Activated CD4-positive, alpha-beta T cell treated with anti-CD3 and anti-CD28 coated beads, Interleukin-2, Interleukin-4, amounts not matched to agents 100 ng/mL and 50 ng/mL, durations not matched to agents 16 hours and 8 hours (primary cell): ENCODE results near the gene SNX13.
"Not testable (repeated sequence)": the region's sequence is repeated elsewhere in the genome, so short reads cannot be mapped to it uniquely, and the experiment has no call there.

ENCODE experiments used
- DNase-seq: peaks from one replicate; pipeline ENCODE4 v3.0.0-alpha.2; 2020; ENCODE audit warnings: low spot score

SNX13 gene

DNA sequence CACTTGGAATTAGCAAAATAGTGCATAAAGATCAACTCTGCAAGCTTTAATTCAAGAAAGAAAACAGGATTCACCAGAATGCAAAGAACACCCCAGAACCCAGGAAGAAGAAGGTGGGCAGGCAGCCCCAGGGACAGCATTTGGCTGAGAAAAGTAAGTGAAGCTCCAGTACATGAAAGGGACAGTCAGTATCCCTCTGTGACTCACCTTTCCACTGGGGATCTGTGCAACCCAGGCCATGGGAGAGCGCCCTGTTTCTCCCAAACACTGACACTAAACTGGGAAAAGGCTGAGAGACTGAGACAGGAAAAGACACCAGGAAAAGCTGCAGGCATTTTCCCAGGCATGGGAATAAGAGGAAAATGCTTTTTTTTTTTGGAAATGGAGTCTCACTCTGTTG lies 28.2 kb downstream of the SNX13 start:
- no peak for DNase-seq

DNA sequence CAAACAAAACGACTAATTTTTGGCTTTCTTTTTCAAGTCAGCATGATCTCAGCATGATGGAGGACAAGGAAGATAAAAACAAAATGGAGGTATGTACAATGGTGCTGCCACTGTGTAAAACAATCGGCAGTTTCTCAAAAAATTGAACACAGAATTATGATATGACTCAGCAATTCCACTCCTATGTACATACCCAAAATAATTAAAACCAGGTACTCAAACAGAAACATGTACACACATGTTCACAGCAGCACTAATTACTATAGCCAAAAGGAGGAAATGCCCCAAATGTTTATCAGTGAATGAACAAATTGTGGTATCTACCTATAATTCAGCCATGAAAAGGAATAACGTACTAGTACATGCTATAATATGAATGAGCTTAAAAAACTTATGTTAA lies 29.9 kb downstream of the SNX13 start:
- DNase-seq, result peak; percentile 24

DNA sequence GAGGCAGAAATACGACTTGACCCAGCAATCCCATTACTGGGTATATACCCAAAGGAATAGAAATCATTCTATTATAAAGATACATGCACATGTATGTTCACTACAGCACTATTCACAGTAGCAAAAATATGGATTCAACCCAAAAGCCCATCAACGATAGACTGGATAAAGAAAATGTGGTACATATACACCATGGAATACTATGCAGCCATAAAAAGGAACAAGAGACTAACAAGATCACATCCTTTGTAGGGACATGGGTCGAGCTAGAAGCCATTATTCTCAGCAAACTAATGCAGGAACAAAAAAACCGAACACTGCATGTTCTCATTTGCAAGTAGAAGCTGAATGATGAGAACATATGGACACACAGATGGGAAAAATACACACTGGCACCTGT lies 31.0 kb downstream of the SNX13 start:
- not testable (repeated sequence) for DNase-seq

DNA sequence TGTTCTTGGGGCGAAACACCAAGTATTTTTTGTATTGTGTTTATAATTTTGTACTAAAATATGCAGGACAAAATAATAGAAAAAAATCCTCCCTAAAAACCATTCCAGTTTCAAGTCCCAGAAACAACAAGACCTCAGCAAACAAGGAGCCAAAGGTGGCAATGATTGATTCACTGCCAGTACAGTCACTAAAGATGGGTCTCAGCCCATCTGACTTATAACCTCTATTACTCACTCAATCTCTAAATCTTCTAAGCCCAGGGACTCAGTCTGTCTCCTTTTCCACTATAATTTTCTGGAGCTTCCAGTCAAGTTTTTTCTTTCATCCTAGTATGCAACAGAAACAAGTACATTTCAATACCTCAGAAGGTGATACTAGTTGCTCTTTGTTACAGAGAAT lies 33.3 kb downstream of the SNX13 start:
- no peak for DNase-seq

DNA sequence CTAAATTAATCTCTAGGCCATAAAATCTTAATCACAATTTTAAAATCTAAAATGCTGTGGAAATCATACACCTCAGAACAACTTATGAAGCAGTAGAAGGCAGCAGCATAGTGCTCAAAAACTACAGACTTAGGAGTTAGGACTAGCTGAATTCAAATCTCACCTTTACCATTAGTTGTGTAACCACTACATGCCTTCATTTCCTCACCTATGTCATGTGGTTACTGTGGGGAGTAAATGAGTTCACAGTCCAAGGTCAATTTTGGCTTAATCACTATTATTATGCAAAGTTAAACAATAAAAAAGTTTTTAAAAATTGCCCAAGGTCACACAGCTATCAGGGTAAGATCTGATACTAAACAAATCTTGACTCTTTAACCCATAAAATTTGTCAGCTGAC lies 37.0 kb downstream of the SNX13 start:
- no peak for DNase-seq

DNA sequence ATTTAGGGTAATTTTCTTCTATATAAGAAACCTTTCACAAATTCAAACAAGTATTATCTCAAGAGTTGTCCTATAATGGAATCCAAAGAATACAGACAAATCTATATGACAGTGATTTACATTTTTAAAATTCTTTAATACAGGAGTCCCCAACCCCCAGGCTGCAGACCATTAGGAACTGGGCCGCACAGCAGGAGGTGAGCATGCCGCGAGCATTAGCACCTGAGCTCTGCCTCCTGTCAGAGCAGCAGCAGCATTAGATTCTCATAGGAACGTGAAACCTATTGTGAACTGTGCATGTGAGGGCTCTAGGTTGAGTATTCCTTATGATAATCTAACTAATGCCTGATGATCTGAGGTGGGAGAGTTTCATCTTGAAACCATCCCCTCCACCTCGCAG lies 37.7 kb downstream of the SNX13 start:
- no peak for DNase-seq

DNA sequence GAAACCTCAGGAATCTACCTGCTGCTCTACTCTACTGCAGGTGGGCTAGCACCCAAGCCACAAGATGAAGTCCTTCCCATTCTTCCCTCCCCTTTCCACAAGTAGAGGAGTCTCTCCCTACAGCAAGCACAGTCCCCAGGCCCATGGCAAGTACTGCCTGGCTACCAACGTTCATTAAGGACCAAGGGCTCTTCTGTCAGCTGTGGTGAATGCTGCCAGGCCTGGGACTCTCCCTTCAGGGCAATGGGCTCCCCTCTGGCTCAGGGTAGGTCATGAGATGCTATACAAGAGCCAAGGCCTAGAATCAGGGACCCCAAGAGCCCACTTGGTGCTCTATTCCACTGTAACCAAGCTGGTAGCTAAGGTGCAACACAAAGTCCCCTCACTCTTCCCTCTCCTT lies 39.8 kb downstream of the SNX13 start:
- no peak for DNase-seq

DNA sequence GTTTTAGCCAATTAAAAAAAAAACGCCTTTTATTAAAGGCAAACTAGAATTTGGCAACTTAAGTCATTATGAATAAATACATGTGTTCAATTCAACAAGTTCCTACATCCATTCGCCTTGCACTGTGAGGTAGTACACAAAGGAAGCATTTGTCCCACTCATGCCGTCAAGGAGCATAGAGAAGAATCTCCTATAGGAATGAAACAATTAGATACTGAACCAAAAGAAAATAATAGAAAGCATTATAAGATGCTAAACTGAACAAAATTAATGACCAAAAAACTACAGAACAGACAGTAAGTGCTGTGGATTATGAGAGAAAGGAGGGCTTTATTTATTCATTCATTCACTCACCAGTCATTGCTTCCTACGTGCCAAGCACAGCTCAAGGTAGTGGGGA lies 42.2 kb downstream of the SNX13 start:
- no peak for DNase-seq

DNA sequence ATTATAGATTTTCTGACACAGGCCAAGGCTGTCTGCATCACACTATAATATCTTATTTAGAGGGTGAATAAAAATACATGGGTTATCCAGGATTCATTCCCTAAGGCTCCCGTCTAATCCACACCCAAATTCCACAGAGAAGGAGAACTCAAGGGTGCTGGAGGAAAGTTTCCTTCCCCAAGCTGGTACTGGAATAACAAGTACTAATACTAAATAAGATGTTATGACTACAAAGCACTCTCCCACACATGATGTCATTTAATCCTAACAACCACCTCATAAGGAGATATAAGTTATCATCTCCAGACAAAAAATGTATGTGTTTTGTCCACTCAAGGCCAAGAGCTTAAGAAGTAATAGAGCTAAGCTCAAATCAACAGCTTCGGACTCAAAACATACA lies 53.0 kb downstream of the SNX13 start:
- no peak for DNase-seq

DNA sequence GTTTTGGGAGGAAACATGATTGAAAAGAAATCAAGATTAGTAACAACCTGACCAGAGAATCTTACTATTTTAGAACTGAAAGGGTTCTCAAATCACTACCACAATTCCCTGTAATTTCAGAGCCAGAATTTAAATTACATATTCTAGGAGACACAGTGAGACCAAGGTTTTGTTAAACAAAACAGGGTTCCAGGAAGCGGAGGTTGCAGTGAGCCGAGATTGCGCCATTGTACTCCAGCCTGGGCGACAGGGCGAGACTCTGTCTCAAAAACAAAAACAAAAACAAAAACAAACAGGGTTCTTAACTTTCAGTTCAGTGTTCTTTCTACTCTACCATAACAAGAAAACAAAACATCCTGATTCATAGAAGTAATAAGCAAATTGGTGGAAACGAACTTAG lies 57.6 kb downstream of the SNX13 start:
- DNase-seq, result no peak

DNA sequence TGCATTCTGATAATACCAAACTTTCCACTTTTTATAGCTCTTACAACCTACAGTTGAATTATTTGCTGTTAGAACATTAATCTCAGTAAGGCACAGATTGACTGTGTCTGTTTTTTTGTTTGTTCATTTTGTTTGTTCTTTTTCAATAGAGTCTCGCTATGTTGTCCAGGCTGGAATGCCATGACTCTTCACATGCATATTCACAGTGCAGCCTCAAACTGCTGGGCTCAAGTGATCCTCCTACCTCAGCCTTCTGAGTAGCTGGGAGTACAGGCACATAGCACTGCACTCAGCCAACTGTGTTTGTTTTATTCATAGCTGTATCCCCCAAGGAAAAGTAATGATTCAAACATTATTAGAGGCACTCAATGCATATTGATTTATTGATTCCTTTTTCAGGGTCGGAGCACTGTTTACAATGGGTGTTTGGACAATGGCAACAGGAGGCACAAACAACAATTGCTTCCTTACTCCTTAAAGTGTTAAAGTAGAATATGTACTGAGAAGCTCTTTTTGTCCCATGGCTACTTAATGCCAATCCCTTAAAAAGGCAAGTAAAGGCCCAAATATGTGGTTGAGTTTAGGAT lies 61.1 kb downstream of the SNX13 start:
- DNase-seq, result no peak

DNA sequence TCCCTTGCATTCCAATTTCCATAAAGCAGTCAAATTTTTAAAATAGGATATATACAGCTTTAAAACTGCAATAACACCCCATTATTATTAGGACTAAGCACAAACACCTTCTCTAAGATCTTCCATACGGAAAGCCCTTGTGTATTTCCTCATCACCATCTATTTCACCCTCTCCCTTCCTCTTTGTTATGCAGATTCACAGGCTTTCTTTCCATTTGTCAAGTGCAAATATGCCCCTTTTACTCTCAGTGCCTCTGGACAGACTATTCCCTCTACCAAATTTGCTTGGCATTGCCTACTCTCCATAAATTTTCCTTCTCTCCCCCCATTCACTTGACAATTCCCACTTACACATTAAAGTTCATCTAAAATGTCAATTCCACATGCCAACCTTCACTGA lies 61.7 kb downstream of the SNX13 start:
- DNase-seq, result no peak

DNA sequence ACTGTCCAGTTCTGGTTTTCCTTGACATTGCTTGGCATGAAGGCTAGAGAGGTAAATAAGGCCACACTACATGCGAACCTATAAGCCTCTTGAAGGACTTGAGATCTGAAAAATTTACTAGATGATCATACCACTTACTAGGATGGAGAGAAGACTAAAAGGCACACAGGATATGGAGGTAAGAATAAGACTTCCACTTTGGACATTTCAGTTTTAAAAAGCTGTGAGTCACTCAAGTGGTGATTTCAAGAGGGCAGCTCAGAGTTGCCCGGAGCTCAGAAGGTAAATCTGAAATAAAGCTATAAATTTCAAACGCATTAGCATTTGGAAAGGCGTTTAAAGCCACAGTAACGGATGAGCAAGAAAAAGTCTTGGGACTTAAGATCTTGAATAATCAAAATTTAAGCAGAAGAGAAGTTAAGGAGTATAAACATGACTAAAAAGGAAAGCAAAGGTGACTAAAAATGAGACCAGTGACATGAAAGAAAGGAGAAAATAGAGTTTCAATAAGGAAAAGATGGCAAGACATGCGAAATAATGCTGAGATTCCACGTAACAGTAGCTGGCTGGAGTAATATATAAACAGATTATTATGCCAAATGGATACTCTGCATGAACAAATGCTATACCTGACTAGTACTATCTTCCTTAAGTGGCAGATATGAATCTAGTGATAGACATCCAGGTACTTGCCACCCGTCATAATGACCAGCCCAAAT lies 68.3 kb downstream of the SNX13 start:
- peak; percentile 70 for DNase-seq

DNA sequence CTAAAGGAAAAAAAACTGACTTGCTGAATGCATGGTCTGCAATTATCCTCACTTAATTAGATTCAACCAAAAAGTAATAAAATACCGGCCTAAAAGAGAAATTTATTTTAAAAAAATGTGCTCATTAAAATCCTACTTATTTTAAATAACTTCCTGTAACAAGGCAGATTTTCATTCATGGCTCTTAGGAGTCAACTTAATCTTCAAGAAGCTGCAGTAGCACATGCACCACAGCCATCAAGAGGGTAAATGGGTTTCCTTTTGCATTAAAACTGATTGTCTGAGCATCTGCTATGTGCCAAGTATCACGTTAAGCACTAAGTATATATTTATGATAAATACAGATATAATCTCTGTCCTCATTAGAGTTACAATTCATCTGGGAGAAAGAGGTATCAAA lies 69.9 kb downstream of the SNX13 start:
- no peak for DNase-seq

DNA sequence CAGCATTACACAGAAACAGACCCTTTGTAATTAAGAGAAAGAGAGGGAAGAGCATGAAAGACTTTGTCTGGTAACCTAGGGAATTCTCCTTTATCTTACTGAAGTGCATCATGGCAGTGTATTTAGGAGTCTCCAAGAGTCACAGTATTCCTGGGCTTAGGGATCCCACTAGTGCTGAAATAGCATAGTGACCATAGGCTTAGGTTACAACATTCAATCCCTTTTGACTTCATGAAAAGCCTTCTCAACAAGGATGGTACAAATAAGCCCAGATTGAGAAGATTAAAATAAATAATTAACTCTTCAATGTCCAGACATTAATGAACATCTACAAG lies 76.5 kb downstream of the SNX13 start:
- no peak for DNase-seq

DNA sequence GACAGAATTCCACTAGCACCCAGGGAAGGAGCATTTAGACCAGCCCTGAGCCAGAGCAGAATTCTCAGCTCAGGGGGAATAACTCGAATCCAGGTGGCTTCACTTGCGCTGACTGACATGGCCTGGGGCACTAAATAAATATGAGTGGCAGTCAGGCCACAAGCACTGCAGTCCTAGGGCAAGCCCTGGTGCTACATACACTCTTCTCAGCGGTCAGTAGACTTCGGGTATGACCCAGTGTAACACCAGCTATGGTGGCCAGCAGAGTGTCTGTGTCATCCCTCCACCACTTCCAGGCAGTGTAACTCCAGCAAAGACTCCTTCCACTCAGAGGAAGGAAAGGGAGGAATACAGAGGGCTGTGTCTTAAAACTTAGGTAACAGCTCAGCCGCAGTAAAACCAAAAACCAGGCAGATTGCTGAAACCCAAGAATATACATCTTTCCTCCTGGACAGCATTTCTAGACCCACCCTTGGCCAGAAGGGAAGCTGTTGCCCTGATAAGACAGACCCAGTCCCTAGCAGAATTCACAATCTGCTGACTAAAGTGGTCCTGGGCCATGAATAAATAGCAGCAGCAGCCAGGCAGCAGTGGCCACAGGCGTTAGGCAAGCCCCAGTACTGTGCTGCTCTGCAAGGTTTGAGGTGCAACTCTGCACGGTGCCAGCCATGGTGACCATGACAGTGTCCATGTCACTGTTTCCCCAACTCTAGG lies 77.0 kb downstream of the SNX13 start:
- no peak for DNase-seq

DNA sequence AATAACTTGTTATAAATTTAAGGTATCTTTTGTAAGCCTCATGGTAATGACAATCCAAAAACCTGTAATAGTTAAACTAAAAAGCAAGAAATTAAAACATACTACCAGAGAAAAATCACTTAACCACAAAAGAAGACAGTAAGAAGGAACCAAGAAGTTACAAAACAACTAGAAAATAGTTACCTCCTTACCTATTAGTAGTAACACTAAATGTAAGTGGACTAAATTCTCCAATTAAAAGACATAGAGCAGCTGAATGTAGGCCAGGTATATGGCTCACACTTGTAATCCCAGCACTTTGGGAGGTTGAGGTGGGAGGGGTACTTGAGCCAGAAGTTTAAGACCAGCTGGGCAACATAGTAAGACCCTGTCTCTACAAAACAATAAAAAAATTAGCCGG lies 84.0 kb downstream of the SNX13 start:
- no peak for DNase-seq

DNA sequence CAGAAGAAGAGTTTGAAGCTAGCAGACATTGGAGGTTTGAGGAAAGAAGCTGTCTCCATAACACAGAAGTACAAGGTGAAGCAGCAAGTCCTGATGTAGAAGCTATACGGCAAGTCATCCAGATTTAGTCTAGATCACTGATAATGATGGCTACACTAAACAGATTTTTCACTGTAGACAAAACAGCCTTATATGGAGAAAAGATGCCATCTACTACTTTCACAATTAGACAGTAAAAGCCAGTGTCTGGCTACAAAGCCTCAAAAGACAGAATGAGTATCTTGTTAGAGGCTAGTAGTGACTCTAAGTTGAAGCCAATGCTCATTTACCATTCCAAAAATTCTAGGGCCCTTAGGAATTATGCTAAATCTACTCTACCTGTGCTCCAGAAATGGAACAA lies 85.1 kb downstream of the SNX13 start:
- DNase-seq, result peak; percentile 58

DNA sequence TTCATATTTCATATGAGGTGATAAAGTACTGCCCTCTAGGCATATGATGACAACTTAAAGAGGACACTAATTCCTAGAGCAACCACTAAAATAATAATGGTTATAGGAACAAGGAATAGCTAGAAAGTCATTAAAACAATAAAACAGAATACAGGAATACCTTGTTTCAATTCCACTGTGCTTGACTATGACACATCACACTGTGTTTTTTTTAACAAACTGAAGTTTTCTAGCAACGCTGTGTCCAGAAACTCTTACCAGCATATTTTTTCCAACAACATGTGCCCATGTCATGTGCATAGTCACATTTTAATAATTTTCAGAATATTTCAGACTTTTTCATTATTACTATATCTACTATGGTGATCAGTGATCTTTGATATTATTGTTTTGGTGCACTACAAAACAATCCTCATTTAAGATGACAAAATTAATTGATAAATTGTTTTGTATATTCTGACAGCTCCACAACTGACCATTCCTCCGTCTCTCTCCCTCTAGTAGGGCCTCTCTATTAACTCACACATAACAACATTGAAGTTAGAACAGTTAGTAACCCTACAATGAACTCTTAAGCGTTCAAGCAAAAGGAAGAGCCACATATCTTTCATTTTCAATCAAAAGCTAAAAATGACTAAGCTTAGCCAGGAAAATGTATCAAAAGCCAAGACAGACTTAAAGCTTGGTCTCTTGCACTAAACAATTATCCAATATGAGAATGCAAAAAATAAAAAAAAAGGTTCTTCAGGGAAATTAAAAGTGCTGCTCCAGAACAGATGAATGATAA lies 85.8 kb downstream of the SNX13 start:
- peak; percentile 39 for DNase-seq

DNA sequence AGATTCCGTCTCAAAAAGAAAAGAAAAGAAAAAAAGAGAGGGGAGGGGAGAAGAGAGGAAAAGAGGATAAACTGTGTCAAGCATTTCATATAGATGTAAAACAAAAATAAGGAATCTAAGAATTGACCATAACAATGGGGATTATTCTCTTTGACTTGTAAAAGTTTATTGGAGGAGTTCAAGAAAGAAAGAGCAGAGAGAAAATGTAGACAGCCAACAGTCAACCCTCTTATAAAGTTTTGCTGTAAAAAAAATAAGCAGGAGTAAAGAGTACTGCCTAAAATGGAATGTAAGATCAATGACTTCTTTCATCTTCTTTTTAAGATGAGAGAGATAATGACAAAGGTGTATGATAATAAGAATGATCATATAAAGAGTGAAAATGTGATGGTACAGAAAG lies 87.9 kb downstream of the SNX13 start:
- no peak for DNase-seq

DNA sequence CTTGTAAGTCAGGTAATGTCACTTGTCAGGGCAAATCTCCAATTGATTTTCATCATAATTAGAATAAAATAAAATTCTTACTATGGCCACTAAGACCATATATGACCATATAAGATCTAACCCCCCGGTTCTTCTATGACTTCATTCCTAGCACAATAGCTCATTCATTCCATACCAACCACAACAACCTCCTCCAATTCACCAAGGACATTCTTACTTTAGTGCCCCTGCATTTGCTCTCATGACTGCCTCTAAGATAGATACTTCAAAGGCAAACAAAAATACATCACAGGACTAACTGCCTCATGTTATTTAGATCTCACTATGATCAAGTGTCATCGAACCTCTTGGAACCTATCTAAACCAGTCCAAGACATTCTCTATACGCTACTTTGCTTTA lies 90.8 kb downstream of the SNX13 start:
- no peak for DNase-seq

DNA sequence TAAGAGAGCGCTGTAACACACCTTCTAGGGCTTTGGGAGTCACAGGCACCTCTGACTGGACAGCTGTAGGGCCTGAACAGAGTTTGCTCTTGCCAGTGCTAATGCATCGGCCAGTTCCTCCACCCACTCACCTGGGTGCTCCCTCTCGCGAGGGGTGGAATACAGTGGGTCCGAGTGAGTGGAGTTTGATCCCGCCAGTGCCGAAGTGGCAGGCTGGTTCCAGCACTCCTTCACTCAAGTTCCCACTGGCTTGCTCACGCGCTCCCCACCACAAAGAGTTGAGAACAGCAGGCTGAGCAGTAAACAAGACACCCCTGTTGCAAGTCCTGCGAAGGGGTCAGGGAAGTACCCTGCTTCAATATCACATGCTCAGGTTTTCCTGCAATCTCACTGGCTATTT lies 91.8 kb downstream of the SNX13 start:
- no peak for DNase-seq

DNA sequence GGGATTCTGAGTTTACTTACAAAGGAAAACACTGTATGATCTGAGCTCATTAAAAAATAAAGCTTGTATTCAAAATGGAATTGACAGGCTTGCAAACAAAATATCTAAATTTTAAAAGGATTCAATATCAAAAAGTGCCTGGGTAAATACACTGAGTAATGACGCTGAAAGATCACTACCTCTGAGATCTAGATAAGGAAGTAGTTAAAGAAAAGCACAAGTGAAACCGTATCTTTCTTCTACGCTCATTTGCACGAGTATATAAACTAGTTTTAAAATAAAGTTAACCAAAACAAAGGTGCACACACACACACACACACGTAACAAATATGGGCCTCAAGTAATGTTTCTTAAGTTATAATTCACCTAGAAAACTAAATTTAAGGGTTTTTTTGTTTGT lies 93.4 kb downstream of the SNX13 start:
- no peak for DNase-seq
